Measurements from ENCODE around the gene DNAH11. TPM values are rescaled to one million over a fixed set of nuclear protein-coding genes. Genes with fewer than 3 reads are reported as not detected.

Gene DNAH11
- total RNA-seq, 1 experiment from 2014 or later = 2.0 TPM

DNA sequence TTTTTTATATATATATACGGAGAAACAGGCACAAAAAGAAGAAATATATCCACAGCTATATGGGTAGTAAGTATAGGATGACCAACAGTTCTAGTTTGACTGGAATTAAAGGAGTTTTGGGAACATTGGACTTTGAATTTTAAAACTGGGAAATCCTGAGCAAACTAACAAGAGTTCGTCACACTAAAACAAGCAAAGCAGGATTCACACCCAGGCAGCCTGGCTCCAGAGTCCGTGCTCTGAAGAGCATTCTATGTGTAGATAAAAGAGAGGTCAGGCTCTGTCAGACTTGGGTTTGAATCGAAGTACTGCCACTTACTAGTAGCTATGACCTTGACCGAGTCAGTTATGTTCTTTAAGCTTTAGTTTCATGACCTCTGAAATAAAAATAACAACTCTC lies 191.0 kb downstream of the DNAH11 start:
- H3K4me3 ChIP-seq (ENCODE audit: low read depth, low read length) = no peak overlapping the region
- no peaks in the 10 kb centered on the region for H3K9me3 ChIP-seq
- intact Hi-C loops (cut with micrococcal nuclease; ENCODE audit: unreplicated experiment) = no loop called here
- H3K27me3 Mint-ChIP-seq (ENCODE audit: insufficient read depth, unreplicated experiment) = no peaks in the 10 kb centered on the region
- H3K9me3 Mint-ChIP-seq (ENCODE audit: unreplicated experiment) = no peaks in the 10 kb centered on the region
- H3K4me3 Mint-ChIP-seq (ENCODE audit: unreplicated experiment) = no peak overlapping the region
- no peaks in the 10 kb centered on the region for H3K4me1 ChIP-seq
- TF ChIP-seq, protein P1, sequence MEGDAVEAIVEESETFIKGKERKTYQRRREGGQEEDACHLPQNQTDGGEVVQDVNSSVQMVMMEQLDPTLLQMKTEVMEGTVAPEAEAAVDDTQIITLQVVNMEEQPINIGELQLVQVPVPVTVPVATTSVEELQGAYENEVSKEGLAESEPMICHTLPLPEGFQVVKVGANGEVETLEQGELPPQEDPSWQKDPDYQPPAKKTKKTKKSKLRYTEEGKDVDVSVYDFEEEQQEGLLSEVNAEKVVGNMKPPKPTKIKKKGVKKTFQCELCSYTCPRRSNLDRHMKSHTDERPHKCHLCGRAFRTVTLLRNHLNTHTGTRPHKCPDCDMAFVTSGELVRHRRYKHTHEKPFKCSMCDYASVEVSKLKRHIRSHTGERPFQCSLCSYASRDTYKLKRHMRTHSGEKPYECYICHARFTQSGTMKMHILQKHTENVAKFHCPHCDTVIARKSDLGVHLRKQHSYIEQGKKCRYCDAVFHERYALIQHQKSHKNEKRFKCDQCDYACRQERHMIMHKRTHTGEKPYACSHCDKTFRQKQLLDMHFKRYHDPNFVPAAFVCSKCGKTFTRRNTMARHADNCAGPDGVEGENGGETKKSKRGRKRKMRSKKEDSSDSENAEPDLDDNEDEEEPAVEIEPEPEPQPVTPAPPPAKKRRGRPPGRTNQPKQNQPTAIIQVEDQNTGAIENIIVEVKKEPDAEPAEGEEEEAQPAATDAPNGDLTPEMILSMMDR (IDR thresholded peaks at IDR 0.05; ENCODE audit: insufficient read depth in 1 of 2, low read depth in 1 of 2, low read length in 1 of 2, severe bottlenecking in 1 of 2, unreplicated experiment in 1 of 2) = no peak
- no peak overlapping the region for H3K27ac Mint-ChIP-seq (ENCODE audit: unreplicated experiment)
- H3K4me1 Mint-ChIP-seq (ENCODE audit: low read depth, unreplicated experiment) = no peaks in the 10 kb centered on the region
- DNase-seq = no peak
- no peaks in the 10 kb centered on the region for H3K36me3 ChIP-seq (ENCODE audit: control insufficient read depth, insufficient read depth, low read length)
- POLR2A ChIA-PET = no interaction called here
- H3K36me3 Mint-ChIP-seq (ENCODE audit: insufficient read depth, unreplicated experiment) = no peaks in the 10 kb centered on the region
- CTCF ChIA-PET = no interaction called here
- no peaks in the 10 kb centered on the region for H3K27me3 ChIP-seq (replicated peaks; ENCODE audit: control insufficient read depth, insufficient read depth, low read length)
- no TSS peak for BruUV-seq (replicated peaks)

DNA sequence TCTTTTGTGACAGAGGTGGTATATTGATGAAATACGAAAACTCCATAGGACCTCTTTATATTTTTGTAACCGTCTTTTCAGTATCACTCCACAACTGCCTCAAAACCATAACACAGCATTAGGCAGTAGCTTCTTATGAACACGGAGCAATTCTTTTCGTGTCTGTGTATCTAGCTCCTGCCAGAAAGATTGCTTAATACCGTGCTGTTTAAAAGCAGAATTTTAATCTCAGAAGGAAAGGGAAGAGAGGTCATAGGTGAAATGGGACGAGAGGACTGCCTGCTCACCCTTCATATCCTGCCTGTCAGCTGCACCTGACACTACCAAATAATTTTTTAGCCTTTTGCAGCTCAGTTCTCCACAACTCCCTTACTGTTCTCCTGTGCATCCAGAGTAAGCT lies 200.7 kb downstream of the DNAH11 start:
- no peak for DNase-seq
- Mint-ChIP-seq H3K4me3 (ENCODE audit: unreplicated experiment) (no peak overlapping the region), H3K27me3 (ENCODE audit: insufficient read depth, unreplicated experiment) (no peaks in the 10 kb centered on the region), H3K27ac (ENCODE audit: unreplicated experiment) (no peak overlapping the region), H3K9me3 (ENCODE audit: unreplicated experiment) (no peaks in the 10 kb centered on the region), H3K36me3 (ENCODE audit: insufficient read depth, unreplicated experiment) (no peaks in the 10 kb centered on the region), H3K4me1 (ENCODE audit: low read depth, unreplicated experiment) (no peaks in the 10 kb centered on the region)
- Histone ChIP-seq H3K4me1 (peaks cover 6% of the 10 kb centered on the region; the same call in 1 of the 2 replicates), H3K9me3 (no peaks in the 10 kb centered on the region), H3K27me3 (replicated peaks; ENCODE audit: control insufficient read depth, insufficient read depth, low read length) (no peaks in the 10 kb centered on the region), H3K4me3 (ENCODE audit: low read depth, low read length) (no peak overlapping the region), H3K36me3 (ENCODE audit: control insufficient read depth, insufficient read depth, low read length) (no peaks in the 10 kb centered on the region)
- CTCF ChIA-PET = no interaction called here
- intact Hi-C loops (cut with micrococcal nuclease; ENCODE audit: unreplicated experiment) = no loop called here
- TF ChIP-seq, protein P1 (IDR thresholded peaks at IDR 0.05; ENCODE audit: insufficient read depth in 1 of 2, low read depth in 1 of 2, low read length in 1 of 2, severe bottlenecking in 1 of 2, unreplicated experiment in 1 of 2) = no peak
- no TSS peak for BruUV-seq (replicated peaks)
- POLR2A ChIA-PET = no interaction called here

DNA sequence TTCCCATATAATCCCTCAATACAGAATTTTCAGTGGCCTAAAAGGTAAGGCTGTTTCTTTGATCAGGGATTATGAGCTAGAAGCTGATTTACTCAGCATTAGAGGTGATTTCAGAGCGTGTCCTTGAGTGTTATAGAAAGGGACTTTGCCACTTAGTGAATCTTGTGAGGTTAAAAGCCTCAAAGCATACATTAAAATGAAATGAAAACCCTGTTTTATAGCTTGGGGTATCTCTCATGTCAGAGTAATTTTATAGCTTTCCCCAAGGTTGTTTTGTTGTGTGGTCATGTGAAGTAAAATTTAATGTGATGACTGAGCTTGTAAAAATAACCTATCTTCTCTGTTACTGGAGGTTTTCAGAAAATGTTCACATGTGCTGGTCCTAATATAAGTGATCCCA lies 204.1 kb downstream of the DNAH11 start:
- intact Hi-C loops (cut with micrococcal nuclease; ENCODE audit: unreplicated experiment) = no loop called here
- ChIA-PET CTCF (interaction anchor here (0.5 kb wide), 1 partner anchor 266 kb away, joined by 3 read pairs; no protein-coding TSS in a partner anchor), POLR2A (no interaction called here)
- Mint-ChIP-seq H3K27ac (ENCODE audit: unreplicated experiment) (no peak overlapping the region), H3K9me3 (ENCODE audit: unreplicated experiment) (no peaks in the 10 kb centered on the region), H3K36me3 (ENCODE audit: insufficient read depth, unreplicated experiment) (peaks cover 6% of the 10 kb centered on the region), H3K4me1 (ENCODE audit: low read depth, unreplicated experiment) (no peaks in the 10 kb centered on the region), H3K4me3 (ENCODE audit: unreplicated experiment) (no peak overlapping the region), H3K27me3 (ENCODE audit: insufficient read depth, unreplicated experiment) (no peaks in the 10 kb centered on the region)
- H3K27me3 ChIP-seq (replicated peaks; ENCODE audit: control insufficient read depth, insufficient read depth, low read length) = no peaks in the 10 kb centered on the region
- H3K4me1 ChIP-seq = peaks cover 6% of the 10 kb centered on the region; the same call in 1 of the 2 replicates
- no TSS peak for BruUV-seq (replicated peaks)
- DNase-seq = no peak
- TF ChIP-seq, protein P1 (IDR thresholded peaks at IDR 0.05; ENCODE audit: insufficient read depth in 1 of 2, low read depth in 1 of 2, low read length in 1 of 2, severe bottlenecking in 1 of 2, unreplicated experiment in 1 of 2) = no peak
- 0 out of 2 replicates have a peak, but pooled peaks cover 1% of the 10 kb centered on the region for H3K36me3 ChIP-seq (ENCODE audit: control insufficient read depth, insufficient read depth, low read length)
- H3K9me3 ChIP-seq = no peaks in the 10 kb centered on the region
- H3K4me3 ChIP-seq (ENCODE audit: low read depth, low read length) = no peak overlapping the region

All from Caco-2 (cell line).